Right lobe of liver (tissue), 4 donors: ENCODE data around the gene UPF1.

Experiments used
- POLR2A ChIP-seq: fragments of 450-650 bp; IDR thresholded peaks from one replicate; pipeline ENCODE4 v1.6.1; 2017; ENCODE audit warnings: antibody characterized with exemption, mild to moderate bottlenecking
- TF ChIP-seq, protein P1 (sequence below), 4 donors: fragments of 200-600 bp in 3 of 4; fragments of 450-650 bp in 1 of 4; IDR thresholded peaks; one replicate each; pipeline versions ENCODE4 v1.5.1 to v1.8.0; 2016 to 2022; ENCODE audit warnings: antibody characterized with exemption in 4 of 4, mild to moderate bottlenecking in 2 of 4
- donor health status: DM: no; HTN: no; CAD: no.
- donor health status: DM: no; HTN: no; CAD: no.
- donor health status: DM: no; HTN: yes; CAD: no.

DNA sequence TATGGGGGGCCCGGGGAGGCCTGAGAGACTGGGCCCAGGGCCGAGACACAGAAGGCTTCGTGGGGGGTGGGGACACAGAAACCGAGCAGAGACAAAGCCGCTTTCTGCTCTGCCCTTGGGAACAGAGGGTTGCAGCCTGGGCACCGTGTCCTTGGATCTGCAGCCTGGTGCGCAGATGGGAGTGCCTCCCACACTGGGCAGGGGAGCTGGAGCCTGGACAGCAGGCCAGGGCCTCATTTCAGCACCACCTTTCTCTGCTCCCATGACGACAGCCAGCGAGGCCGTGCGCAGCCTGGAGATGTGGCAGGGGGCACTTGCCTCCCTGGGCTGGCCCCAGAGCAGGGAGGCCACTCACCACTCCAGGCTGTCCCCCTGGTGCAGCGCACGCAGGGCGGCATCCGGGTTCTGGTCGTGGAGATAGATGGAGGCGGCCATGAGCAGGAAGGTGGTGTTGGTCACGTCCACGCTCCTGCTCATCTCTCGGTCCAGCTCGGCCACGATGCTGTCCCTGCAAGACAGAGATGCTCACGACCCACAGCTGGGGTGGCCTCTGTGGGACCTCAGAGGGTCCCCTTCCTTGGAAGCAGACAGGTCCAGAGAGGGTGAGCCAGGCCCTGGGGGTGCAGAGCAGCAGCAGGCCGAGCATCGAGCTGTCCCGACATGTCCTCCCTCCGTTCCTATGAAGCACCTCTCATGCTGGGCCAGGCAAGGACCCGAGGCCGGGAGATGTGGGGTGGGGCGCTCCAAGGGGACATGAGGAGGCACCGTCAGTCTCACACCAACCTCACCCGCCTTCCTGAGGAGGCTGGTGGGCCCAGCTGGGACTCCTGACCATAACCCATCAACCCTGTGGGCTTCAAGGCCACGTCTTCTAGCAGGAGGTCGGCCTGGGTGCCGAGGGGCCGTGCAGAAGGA lies 75.1 kb downstream of the UPF1 start:
- TF ChIP-seq, protein P1, sequence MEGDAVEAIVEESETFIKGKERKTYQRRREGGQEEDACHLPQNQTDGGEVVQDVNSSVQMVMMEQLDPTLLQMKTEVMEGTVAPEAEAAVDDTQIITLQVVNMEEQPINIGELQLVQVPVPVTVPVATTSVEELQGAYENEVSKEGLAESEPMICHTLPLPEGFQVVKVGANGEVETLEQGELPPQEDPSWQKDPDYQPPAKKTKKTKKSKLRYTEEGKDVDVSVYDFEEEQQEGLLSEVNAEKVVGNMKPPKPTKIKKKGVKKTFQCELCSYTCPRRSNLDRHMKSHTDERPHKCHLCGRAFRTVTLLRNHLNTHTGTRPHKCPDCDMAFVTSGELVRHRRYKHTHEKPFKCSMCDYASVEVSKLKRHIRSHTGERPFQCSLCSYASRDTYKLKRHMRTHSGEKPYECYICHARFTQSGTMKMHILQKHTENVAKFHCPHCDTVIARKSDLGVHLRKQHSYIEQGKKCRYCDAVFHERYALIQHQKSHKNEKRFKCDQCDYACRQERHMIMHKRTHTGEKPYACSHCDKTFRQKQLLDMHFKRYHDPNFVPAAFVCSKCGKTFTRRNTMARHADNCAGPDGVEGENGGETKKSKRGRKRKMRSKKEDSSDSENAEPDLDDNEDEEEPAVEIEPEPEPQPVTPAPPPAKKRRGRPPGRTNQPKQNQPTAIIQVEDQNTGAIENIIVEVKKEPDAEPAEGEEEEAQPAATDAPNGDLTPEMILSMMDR (IDR thresholded peaks at IDR 0.05) = no peak
- TF ChIP-seq POLR2A = no peak
